A673 (cell line): ENCODE results near the gene CRB1.

Experiments
- CTCF ChIP-seq: fragments of 300-800, 200-600 bp; sonication (generic); conservative IDR thresholded peaks from 2 replicates; pipeline ENCODE4 v1.5.1; 2017; ENCODE audit warnings: low read depth, mild to moderate bottlenecking, antibody characterized with exemption, low read length, moderate library complexity, mixed read lengths
- EZH2 ChIP-seq: fragments of 200-600 bp; sonication (generic); IDR thresholded peaks from 2 replicates; pipeline ENCODE4 v1.6.1; 2017; ENCODE audit warnings: borderline replicate concordance, low read depth, mild to moderate bottlenecking, mixed read lengths, antibody characterized with exemption, low read length; ENCODE audit not compliant: poor library complexity, severe bottlenecking

- TF ChIP-seq EZH2: no peak
- TF ChIP-seq CTCF: no peak
Observed at GRCh38 chr1:197252973-197253372, 15.1 kb upstream of the CRB1 start.
